HUES6 (cell line): ENCODE results near the gene DAZL.

ENCODE experiments used
- H3K27ac ChIP-seq: 2 replicates; pipeline ENCODE4 v1.7.0; 2013; ENCODE audit warnings: low read depth, mild to moderate bottlenecking, low read length, inconsistent platforms
- H3K27me3 ChIP-seq: 2 replicates; pipeline ENCODE4 v1.6.1; 2013; ENCODE audit warnings: low read length; ENCODE audit not compliant: control insufficient read depth, insufficient read depth
- H3K36me3 ChIP-seq: 2 replicates; pipeline ENCODE4 v1.6.1; 2013; ENCODE audit warnings: low read length; ENCODE audit not compliant: control insufficient read depth, insufficient read depth
- H3K4me1 ChIP-seq: 2 replicates; pipeline ENCODE4 v1.6.1; 2013; ENCODE audit warnings: low read length; ENCODE audit not compliant: control insufficient read depth, insufficient read depth
- H3K4me3 ChIP-seq: 2 replicates; pipeline ENCODE4 v1.5.1; 2013; ENCODE audit warnings: low read depth, low read length
- H3K9ac ChIP-seq: one replicate; pipeline ENCODE4 v1.6.1; 2013; ENCODE audit warnings: mild to moderate bottlenecking, low read length
- H3K9me3 ChIP-seq: 2 replicates; pipeline ENCODE4 v1.6.1; 2013; ENCODE audit warnings: low read depth, low read length; ENCODE audit not compliant: control insufficient read depth, insufficient read depth

DAZL gene

DNA sequence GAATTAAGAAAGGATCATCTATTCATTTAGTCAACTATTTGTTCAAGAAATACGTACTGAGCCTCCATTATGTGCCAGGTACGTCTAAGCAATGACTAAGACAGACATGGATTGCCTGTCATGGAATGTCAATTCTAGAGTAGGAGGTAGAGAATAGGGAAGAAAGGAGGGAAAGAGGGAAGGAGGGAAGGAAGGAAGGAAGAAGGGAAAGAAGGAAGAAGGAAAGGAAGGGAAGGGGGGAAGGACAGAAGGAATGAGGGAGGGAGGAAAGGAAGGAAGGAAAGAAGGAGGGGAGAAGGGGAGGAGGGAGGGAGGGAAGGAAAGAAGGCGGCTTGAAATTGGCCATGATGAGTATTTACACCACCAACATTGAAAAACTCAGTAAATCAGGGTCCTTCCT, 52.5 kb downstream of the DAZL start:
- no peak overlapping the region for H3K4me3 ChIP-seq
- peaks cover 6% of the 10 kb centered on the region; the same call in 1 of the 2 replicates for H3K4me1 ChIP-seq
- no peaks in the 10 kb centered on the region for H3K36me3 ChIP-seq
- H3K9ac ChIP-seq, result no peak overlapping the region
- H3K27ac ChIP-seq, result no peak overlapping the region
- H3K9me3 ChIP-seq, result 0 out of 2 replicates have a peak, but pooled peaks cover 6% of the 10 kb centered on the region
- H3K27me3 ChIP-seq, result no peaks in the 10 kb centered on the region

DNA sequence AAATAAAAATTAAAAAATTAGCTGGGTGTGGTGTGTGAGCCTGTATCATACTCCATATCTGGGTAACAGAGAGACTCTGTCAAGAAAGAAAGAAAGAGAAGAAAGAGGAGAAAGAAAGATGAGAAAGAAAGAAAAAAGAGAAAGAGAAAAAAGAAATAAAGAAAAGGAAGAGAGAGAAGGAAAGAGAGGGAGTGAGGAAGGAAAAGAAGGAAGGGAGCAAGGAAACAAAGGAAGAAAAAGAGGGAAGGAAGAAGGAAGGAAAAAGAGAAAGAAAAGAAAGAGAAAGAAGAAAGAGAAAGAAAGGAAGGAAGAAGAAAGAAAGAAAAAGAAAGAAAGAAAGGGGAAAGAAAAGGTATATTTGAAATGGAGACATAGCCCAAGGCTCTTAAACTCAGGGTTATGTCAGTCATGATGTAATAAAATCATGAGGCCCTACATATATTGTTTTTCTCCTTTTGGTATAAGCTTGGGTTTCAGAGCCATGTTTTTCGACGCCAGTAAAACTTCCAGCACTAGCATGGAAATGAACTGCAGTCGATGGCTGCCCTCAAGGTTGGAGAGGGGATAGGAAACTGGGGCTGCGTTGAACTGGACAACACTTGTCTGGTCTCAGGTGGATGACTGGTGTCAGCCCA, 53.8 kb downstream of the DAZL start:
- H3K27ac ChIP-seq, result no peak overlapping the region

GRCh38 chr3:16550676-16551341, 54.4 kb downstream of the DAZL start:
- H3K36me3 ChIP-seq, result no peaks in the 10 kb centered on the region
- H3K4me1 ChIP-seq, result peaks cover 6% of the 10 kb centered on the region; the same call in 1 of the 2 replicates
- H3K27me3 ChIP-seq, result no peaks in the 10 kb centered on the region
- H3K9me3 ChIP-seq, result 0 out of 2 replicates have a peak, but pooled peaks cover 6% of the 10 kb centered on the region
- H3K9ac ChIP-seq, result peak overlapping the region; percentile 48
- H3K27ac ChIP-seq, result no peak overlapping the region
- H3K4me3 ChIP-seq, result peak overlapping the region; percentile 12; the same call in 1 of the 2 replicates

More for the DNA sequence above, 53.8 kb downstream of the DAZL start:
- H3K4me3 ChIP-seq, result no peak overlapping the region
- H3K27me3 ChIP-seq, result no peaks in the 10 kb centered on the region
- H3K9ac ChIP-seq, result no peak overlapping the region
- no peaks in the 10 kb centered on the region for H3K36me3 ChIP-seq
- peaks cover 6% of the 10 kb centered on the region; the same call in 1 of the 2 replicates for H3K4me1 ChIP-seq
- H3K9me3 ChIP-seq, result 0 out of 2 replicates have a peak, but pooled peaks cover 6% of the 10 kb centered on the region

DNA sequence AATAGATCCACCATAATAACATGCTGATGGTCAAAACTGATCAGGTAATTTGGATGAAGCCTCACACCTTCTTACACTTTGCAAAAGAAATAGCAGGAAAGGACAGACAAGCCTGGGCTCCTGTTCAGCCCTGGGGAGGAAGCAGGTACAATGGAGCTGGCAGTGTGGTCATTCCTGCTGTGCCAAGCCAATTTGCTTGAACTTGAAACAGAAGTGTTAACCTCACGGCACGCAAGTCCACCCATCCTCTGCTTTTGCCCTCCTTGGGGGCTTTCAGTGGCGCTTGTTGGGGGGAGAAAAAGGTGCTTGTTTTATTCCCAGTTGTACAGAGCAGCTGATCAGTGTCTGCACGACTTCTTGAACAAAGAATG, 54.9 kb downstream of the DAZL start:
- H3K4me1 ChIP-seq, result peaks cover 6% of the 10 kb centered on the region
- H3K27me3 ChIP-seq, result no peaks in the 10 kb centered on the region
- H3K27ac ChIP-seq, result no peak overlapping the region
- H3K4me3 ChIP-seq, result peak overlapping the region; percentile 12; the same call in 1 of the 2 replicates
- H3K9ac ChIP-seq, result peak overlapping the region; percentile 9
- H3K9me3 ChIP-seq, result 0 out of 2 replicates have a peak, but pooled peaks cover 6% of the 10 kb centered on the region
- H3K36me3 ChIP-seq, result no peaks in the 10 kb centered on the region

DNA sequence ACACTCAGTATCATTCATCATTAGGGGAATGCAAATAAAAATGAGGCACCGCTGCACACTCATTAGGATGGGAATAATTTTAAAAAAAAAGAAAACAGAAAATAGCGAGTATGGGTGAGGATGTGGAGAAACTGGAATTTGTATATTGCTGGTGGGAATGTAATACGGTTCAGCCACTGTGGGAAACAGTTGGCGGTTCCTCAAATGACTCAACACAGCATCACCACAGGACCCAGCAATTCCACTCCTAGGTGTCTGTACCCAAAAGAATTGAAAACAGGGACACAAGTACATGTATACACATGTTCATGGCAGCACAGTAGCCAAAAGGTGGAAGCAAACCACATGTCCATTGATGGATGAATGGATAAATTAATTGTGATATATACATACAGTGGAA, 56.5 kb downstream of the DAZL start:
- H3K27me3 ChIP-seq, result no peaks in the 10 kb centered on the region
- no peaks in the 10 kb centered on the region for H3K36me3 ChIP-seq
- no peak overlapping the region for H3K27ac ChIP-seq
- no peak overlapping the region for H3K4me3 ChIP-seq
- H3K4me1 ChIP-seq, result peaks cover 6% of the 10 kb centered on the region
- H3K9ac ChIP-seq, result no peak overlapping the region
- H3K9me3 ChIP-seq, result no peaks in the 10 kb centered on the region

DNA sequence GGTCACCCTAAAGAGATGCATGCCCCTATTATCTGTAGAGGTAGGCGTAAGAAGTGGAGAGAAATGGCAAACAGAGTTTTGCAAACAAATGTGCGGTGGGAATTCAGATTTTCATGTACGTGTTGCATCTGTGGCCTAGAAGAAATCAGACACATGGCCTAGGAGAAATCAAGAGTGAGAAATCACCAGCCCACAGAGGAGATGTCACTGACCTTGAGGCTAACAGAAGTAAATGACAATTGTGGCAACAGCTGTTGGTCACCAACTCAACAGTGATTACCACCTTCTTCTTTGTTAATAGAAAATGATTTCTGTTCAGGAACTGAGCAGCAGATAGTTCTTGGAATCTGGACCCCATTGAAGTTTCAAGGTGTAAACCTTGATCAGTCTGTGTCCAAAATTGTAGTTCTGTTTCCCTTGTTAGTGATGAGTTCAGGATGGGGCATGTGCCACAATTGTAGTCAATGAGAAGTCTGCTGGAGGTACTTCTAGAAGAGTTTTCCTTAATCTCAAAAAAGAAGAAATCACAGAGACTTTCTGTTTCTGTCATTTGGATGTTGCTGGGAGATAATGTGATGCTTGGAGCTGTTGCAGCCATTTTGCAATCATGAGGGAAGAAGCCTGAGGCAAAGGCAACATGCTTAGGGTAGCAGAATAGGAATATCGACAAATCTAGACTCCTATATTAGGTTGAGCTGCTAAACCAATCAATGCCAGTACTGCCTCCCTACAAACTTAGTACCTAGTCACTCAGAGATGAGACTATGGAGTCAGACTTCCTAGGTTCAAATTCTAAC, 57.5 kb downstream of the DAZL start:
- Histone ChIP-seq H3K9ac (no peak overlapping the region), H3K9me3 (no peaks in the 10 kb centered on the region), H3K4me3 (no peak overlapping the region), H3K27ac (no peak overlapping the region), H3K27me3 (no peaks in the 10 kb centered on the region), H3K4me1 (peaks cover 6% of the 10 kb centered on the region), H3K36me3 (no peaks in the 10 kb centered on the region)

DNA sequence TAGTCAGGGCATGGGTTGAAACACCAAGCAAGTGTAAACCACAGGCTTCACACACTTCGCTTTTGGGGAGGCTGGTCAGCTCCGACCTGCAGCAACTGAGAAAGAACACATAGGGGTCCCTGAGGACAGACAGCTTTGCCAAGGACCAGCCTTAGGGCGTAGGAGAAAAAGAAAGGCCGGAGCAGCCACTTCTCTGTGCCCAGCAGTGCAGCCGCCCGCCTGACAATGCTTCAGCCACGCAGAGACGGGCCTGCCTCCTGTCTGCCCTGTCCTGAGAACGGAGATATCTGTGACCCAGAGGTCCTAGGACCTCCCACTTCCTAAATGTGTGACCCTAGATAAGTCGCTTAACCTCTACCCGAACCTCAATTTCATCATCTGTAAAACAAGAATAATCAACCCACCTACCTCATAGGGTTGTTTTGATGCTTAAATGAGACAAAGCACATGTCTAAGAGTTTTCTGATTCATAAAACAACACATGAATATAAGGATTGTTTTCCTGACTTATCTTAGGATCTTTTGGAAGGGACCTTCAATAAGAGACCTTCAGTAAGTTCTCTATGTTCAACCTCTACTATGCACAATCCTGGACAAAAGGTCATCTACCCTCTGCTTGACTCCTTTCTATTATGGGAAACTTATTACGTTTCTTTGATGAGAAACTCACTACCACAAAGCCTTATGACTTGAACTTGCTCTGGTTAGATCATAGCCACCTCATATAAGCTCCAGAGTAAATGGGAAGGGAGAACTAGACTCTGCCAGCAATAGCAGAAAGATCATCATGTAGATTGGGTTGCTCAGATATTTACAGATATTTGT, 58.8 kb downstream of the DAZL start:
- no peaks in the 10 kb centered on the region for H3K27me3 ChIP-seq
- H3K36me3 ChIP-seq, result no peaks in the 10 kb centered on the region
- H3K9ac ChIP-seq, result no peak overlapping the region
- H3K4me1 ChIP-seq, result peaks cover 6% of the 10 kb centered on the region
- H3K9me3 ChIP-seq, result no peaks in the 10 kb centered on the region
- no peak overlapping the region for H3K4me3 ChIP-seq
- no peak overlapping the region for H3K27ac ChIP-seq

DNA sequence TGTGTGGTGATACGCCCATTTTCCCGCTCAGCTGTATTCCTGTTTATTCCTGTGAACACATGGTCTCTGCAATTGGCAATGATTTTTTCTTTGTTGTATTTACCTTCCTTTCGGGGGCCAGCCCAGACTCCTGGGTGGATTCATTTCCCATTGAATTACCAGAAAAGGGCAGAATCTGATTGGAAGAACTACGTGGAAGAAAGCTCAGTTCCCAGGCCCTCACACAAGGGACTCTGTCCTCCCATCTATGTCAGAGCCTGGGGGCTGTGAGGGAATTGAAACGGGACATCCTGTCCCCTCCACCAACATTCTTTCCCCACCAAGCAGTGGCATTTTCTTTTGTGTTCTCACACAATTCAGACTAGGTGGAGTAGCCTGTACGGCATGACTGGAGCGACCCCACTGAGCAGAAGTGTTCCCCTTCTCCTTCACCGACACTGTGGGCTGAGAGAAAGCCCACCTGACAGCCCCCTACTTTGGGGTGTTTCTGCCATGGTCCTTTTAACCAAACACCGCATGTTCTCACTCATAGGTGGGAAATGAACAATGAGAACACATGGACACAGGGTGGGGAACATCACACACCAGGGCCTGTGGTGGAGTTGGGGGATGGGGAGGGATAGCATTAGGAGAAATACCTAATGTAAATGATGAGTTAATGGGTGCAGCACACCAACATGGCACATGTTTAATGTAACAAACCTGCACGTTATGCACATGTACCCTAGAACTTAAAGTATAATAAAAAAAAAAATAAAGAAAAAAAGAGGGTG, 59.6 kb downstream of the DAZL start:
- Histone ChIP-seq H3K4me3 (no peak overlapping the region), H3K9me3 (no peaks in the 10 kb centered on the region), H3K36me3 (no peaks in the 10 kb centered on the region), H3K27ac (no peak overlapping the region), H3K4me1 (peaks cover 6% of the 10 kb centered on the region), H3K27me3 (no peaks in the 10 kb centered on the region), H3K9ac (no peak overlapping the region)

DNA sequence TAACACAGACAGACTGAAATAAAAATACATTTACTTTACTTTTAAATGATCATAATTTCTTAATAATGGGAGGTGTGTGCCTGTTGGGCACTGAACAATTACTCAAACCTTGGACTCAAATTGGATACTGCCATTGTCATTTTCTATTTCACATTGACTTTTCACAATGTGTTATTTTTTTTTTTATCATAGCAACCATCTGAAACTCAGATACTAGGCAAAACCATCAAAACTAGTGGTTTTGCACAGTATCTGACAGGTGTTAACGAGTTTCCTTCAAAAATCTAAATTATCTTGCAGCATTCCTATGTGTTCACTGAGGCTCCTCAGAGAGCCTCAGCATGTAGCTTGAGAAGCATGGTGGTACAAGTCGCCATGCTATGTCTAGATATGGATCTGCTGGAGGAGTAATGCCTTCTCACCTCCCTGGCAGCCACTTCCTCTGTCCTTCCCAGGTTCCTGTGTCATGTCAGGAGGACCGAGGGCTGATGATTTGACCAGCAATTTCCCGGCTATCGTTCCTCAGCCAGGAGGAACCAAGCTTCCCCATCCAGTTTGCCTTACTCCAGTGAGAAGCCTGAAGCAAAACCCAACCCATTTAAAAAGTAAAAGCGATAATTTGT, 61.9 kb downstream of the DAZL start:
- H3K9me3 ChIP-seq, result no peaks in the 10 kb centered on the region
- H3K27me3 ChIP-seq, result no peaks in the 10 kb centered on the region
- H3K4me1 ChIP-seq, result no peaks in the 10 kb centered on the region; the same call in 1 of the 2 replicates
- no peak overlapping the region for H3K9ac ChIP-seq
- H3K27ac ChIP-seq, result no peak overlapping the region
- no peak overlapping the region for H3K4me3 ChIP-seq
- H3K36me3 ChIP-seq, result no peaks in the 10 kb centered on the region

DNA sequence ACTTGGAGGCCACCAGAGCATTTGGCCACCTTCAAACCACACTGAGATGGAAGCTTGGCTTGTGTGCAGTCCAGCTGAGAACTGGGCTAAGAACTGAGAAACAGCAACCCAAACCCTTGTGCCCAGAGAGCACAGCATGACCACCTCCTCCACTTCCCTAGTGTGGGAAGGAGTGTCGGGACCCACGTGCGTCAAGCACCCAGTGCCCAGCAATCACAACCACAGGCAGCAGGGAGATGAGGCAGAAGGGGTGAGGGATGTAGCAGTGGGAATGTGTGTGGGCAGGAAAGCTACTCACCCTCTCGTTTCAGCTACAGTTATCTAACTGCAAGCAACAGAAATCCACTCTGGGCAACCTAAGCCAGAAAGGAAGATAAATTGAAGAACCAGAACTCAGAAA, 66.7 kb downstream of the DAZL start:
- Histone ChIP-seq H3K9ac (no peak overlapping the region), H3K4me1 (peaks cover 17% of the 10 kb centered on the region), H3K27ac (no peak overlapping the region), H3K36me3 (no peaks in the 10 kb centered on the region), H3K27me3 (no peaks in the 10 kb centered on the region), H3K4me3 (no peak overlapping the region), H3K9me3 (no peaks in the 10 kb centered on the region)
